ENCODE results near the gene LAYN.

- TF ChIP-seq, protein P1, sequence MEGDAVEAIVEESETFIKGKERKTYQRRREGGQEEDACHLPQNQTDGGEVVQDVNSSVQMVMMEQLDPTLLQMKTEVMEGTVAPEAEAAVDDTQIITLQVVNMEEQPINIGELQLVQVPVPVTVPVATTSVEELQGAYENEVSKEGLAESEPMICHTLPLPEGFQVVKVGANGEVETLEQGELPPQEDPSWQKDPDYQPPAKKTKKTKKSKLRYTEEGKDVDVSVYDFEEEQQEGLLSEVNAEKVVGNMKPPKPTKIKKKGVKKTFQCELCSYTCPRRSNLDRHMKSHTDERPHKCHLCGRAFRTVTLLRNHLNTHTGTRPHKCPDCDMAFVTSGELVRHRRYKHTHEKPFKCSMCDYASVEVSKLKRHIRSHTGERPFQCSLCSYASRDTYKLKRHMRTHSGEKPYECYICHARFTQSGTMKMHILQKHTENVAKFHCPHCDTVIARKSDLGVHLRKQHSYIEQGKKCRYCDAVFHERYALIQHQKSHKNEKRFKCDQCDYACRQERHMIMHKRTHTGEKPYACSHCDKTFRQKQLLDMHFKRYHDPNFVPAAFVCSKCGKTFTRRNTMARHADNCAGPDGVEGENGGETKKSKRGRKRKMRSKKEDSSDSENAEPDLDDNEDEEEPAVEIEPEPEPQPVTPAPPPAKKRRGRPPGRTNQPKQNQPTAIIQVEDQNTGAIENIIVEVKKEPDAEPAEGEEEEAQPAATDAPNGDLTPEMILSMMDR (IDR thresholded peaks at IDR 0.05), result peak; percentile 89 to 93 (median 91)
- no peak for TF ChIP-seq EP300 (IDR thresholded peaks at IDR 0.05)
These were observed 24.7 kb downstream of the LAYN start for GRCh38 chr11:111565114-111565720.

Measured in gastroesophageal sphincter (tissue), 3 donors.